HEK293 (cell line): ENCODE measurements around the gene PIK3R2.

ENCODE experiments used
- GLI4 ChIP-seq: fragments of 450-650 bp; formaldehyde crosslinking; IDR thresholded peaks from 2 replicates; pipeline ENCODE4 v1.5.1; 2016; ENCODE audit warnings: missing biosample characterization, missing genetic modification characterization
- ZNF23 ChIP-seq: fragments of 450-650 bp; formaldehyde crosslinking; IDR thresholded peaks from 2 replicates; pipeline ENCODE4 v1.5.1; 2016; ENCODE audit warnings: missing biosample characterization, missing genetic modification characterization, borderline replicate concordance
- ZNF354C ChIP-seq: fragments of 450-650 bp; formaldehyde crosslinking; IDR thresholded peaks from 2 replicates; pipeline ENCODE4 v1.5.1; 2016; ENCODE audit warnings: missing biosample characterization, missing genetic modification characterization, low read depth, borderline replicate concordance
- TF ChIP-seq, protein P1 (sequence below): fragments of 450-650 bp; formaldehyde crosslinking; IDR thresholded peaks from 2 replicates; pipeline ENCODE4 v1.5.1; 2016; ENCODE audit warnings: missing biosample characterization, missing genetic modification characterization

DNA sequence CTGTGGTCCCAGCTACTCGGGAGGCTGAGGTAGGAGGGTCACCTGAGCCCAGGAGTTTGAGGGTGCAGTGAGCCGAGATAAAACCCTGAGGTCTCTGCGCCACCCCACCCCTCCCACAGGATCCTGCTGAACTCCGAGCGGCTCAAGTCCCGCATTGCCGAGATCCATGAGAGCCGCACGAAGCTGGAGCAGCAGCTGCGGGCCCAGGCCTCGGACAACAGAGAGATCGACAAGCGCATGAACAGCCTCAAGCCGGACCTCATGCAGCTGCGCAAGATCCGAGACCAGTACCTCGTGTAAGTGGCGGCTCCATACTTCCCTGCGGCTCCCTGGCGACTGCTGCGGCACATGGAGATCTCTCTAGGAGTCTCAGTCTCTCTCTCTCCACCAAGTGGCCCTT, 14.0 kb downstream of the PIK3R2 start:
- no peak for TF ChIP-seq ZNF23
- no peak for TF ChIP-seq GLI4 (tag by site-specific recombination)
- TF ChIP-seq, protein P1, sequence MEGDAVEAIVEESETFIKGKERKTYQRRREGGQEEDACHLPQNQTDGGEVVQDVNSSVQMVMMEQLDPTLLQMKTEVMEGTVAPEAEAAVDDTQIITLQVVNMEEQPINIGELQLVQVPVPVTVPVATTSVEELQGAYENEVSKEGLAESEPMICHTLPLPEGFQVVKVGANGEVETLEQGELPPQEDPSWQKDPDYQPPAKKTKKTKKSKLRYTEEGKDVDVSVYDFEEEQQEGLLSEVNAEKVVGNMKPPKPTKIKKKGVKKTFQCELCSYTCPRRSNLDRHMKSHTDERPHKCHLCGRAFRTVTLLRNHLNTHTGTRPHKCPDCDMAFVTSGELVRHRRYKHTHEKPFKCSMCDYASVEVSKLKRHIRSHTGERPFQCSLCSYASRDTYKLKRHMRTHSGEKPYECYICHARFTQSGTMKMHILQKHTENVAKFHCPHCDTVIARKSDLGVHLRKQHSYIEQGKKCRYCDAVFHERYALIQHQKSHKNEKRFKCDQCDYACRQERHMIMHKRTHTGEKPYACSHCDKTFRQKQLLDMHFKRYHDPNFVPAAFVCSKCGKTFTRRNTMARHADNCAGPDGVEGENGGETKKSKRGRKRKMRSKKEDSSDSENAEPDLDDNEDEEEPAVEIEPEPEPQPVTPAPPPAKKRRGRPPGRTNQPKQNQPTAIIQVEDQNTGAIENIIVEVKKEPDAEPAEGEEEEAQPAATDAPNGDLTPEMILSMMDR (tag by site-specific recombination), result no peak
- no peak for TF ChIP-seq ZNF354C (tag by site-specific recombination)
